NB4 (cell line): Measurements from ENCODE around the gene KLC4.

Experiments used
- CTCF ChIP-seq: IDR thresholded peaks from one replicate; pipeline ENCODE4 v1.5.1; 2012; ENCODE audit warnings: low read depth, low read length
- POLR2A ChIP-seq: IDR thresholded peaks from 2 replicates; pipeline ENCODE4 v1.6.1; 2011; ENCODE audit warnings: mild to moderate bottlenecking; ENCODE audit not compliant: insufficient read length; ENCODE audit errors: extremely low read depth

- TF ChIP-seq CTCF (no peak), POLR2A (no peak)
Observed at GRCh38 chr6:43043310-43043709, 16.1 kb upstream of the KLC4 start.
